Left kidney (tissue), 2 donors: Measurements from ENCODE around the gene ACD. TPM values are rescaled to one million over a fixed set of nuclear protein-coding genes. Genes with fewer than 3 reads are reported as not detected.

Experiments used
- DNase-seq: peaks from one replicate; pipeline ENCODE4 v3.0.0-alpha.2; 2013
- polyA plus RNA-seq: library from polyadenylated mRNA; unstranded; fragments of 120-200 nt; gene quantifications from one replicate; pipeline ENCODE4 v1.2.1, GENCODE V29; 2013; ENCODE audit not compliant: insufficient read length

ACD gene
- polyA plus RNA-seq, 1 donor: 23.9 TPM

GRCh38 chr16:67676939-67677338 lies 16.9 kb upstream of the ACD start:
- no peak for DNase-seq

- no peak for DNase-seq
These were observed 16.5 kb upstream of the ACD start for GRCh38 chr16:67676516-67676915.

GRCh38 chr16:67675999-67676398 lies 15.9 kb upstream of the ACD start:
- no peak for DNase-seq

GRCh38 chr16:67675579-67675935 lies 15.5 kb upstream of the ACD start:
- no peak for DNase-seq

GRCh38 chr16:67674851-67675578 lies 15.0 kb upstream of the ACD start:
- DNase-seq: no peak

- no peak for DNase-seq
These were observed 13.9 kb upstream of the ACD start for GRCh38 chr16:67673712-67674580.

- DNase-seq: no peak
These were observed 12.9 kb upstream of the ACD start for GRCh38 chr16:67672739-67673662.

GRCh38 chr16:67672306-67672705 lies 12.2 kb upstream of the ACD start:
- DNase-seq: no peak

GRCh38 chr16:67669499-67670101 lies 9.5 kb upstream of the ACD start:
- no peak for DNase-seq

- DNase-seq: no peak
These were observed 8.6 kb upstream of the ACD start for GRCh38 chr16:67668495-67669157.

GRCh38 chr16:67667817-67668494 lies 7.9 kb upstream of the ACD start:
- peak; percentile 86 for DNase-seq

- DNase-seq: no peak
These were observed 7.4 kb upstream of the ACD start for GRCh38 chr16:67667453-67667816.

- peak; percentile 80 for DNase-seq
These were observed 6.7 kb upstream of the ACD start, which contains the start of the genes C16orf86 and ENKD1 for GRCh38 chr16:67666559-67667452. Gene C16orf86 (plus strand): TSS chr16:67666814. CDS start chr16:67666971, 157 bp downstream. Gene ENKD1 (minus strand): TSS chr16:67666750. CDS start chr16:67666442, 308 bp downstream.

GRCh38 chr16:67666032-67666551 lies 6.0 kb upstream of the ACD start:
- no peak for DNase-seq

- DNase-seq: no peak
These were observed 5.5 kb upstream of the ACD start for GRCh38 chr16:67665598-67665997.

- DNase-seq: no peak
These were observed 4.8 kb upstream of the ACD start for GRCh38 chr16:67664871-67665270.

GRCh38 chr16:67664258-67664657 lies 4.2 kb upstream of the ACD start:
- no peak for DNase-seq

- DNase-seq: no peak
These were observed 3.8 kb upstream of the ACD start for GRCh38 chr16:67663877-67664222.

GRCh38 chr16:67663151-67663876 lies 3.3 kb upstream of the ACD start:
- no peak for DNase-seq
